Vagina (tissue), 2 donors: ENCODE results near the gene CDKN2B-AS1. TPM values are rescaled to one million over a fixed set of nuclear protein-coding genes. Genes with fewer than 3 reads are reported as not detected.

Source experiments
- DNase-seq, 2 donors: peaks; one replicate each; pipeline ENCODE4 v3.0.0-alpha.2; 2017; ENCODE audit errors: extremely low spot score in 2 of 2
- H3K27ac ChIP-seq: fragments of 200-600 bp; sonication (generic); one replicate; pipeline ENCODE4 v1.5.1; 2019
- H3K27me3 ChIP-seq: fragments of 200-600 bp; sonication (generic); one replicate; pipeline ENCODE4 v1.5.1; 2019
- H3K36me3 ChIP-seq, 2 donors: fragments of 200-600 bp; sonication (generic); one replicate each; pipeline ENCODE4 v1.5.1; 2017 to 2019
- H3K4me1 ChIP-seq: fragments of 200-600 bp; sonication (generic); one replicate; pipeline ENCODE4 v1.5.1; 2019
- H3K4me3 ChIP-seq, 2 donors: fragments of 200-600 bp; sonication (generic); 1 replicate in 1 of 2; 2 replicates in 1 of 2; pipeline ENCODE4 v1.5.1; 2016 to 2019
- H3K9me3 ChIP-seq: fragments of 200-600 bp; sonication (generic); one replicate; pipeline ENCODE4 v1.5.1; 2019
- POLR2A ChIP-seq, 2 donors: fragments of 450-650 bp; IDR thresholded peaks; one replicate each; pipeline ENCODE4 v1.6.1; 2017; ENCODE audit warnings: antibody characterized with exemption in 2 of 2, mild to moderate bottlenecking in 2 of 2, moderate library complexity in 2 of 2
- POLR2AphosphoS5 ChIP-seq, 2 donors: sonication (generic); formaldehyde crosslinking; IDR thresholded peaks; one replicate each; pipeline ENCODE4 v1.9.0; 2017; ENCODE audit warnings: antibody characterized with exemption in 2 of 2, mild to moderate bottlenecking in 2 of 2, low read depth in 1 of 2; ENCODE audit not compliant: insufficient read depth in 1 of 2
- intact Hi-C: fragments of 100-400 bp; cut with DNase I; formaldehyde crosslinking; loops from one replicate; pipeline ENCODE4 v1.15.1; 2023
- total RNA-seq: library from RNA; depleted of rRNA; stranded (reverse); fragments of >200 nt; gene quantifications from one replicate; pipeline ENCODE4 v1.2.3, GENCODE V29; 2016
- TF ChIP-seq, protein P1 (sequence below), 3 experiments: fragments of 450-650 bp in 2 of 3; fragments of 200-600 bp in 1 of 3; sonication (generic) in 1 of 3; IDR thresholded peaks; one replicate each; pipeline ENCODE4 v1.5.1; 2017 to 2019; ENCODE audit warnings: antibody characterized with exemption in 3 of 3, mild to moderate bottlenecking in 2 of 3, moderate library complexity in 2 of 3

Gene CDKN2B-AS1
- total RNA-seq, 1 donor from 2014 or later, result 5.9 TPM

DNA sequence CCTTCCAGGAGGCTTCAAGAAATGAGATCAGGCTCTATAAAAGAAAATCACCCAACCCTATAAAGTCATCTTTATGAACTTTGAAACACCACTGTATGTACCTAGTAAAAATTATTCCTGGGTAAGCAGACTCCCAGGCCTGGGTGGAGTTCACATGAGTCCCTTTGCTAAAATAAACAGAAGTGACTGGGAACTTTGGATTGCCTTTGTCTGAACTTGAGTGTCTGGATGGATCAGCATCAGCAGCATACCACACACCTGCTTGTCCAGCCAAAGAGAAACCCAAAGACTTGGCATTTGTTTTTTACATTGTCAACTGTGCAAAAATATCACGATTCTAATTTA is 94.1 kb downstream of the CDKN2B-AS1 start:
- intact Hi-C loops, result no loop called here
- Histone ChIP-seq H3K4me1 (peaks cover 10% of the 10 kb centered on the region), H3K27me3 (no peaks in the 10 kb centered on the region), H3K9me3 (no peaks in the 10 kb centered on the region), H3K36me3 (no peaks in the 10 kb centered on the region), H3K27ac (no peak overlapping the region), H3K4me3 (no peak overlapping the region)
- no peak for DNase-seq
- peak in 1 of 2 donors; percentile 51 for TF ChIP-seq POLR2AphosphoS5 (IDR thresholded peaks at IDR 0.05; ENCODE audit: insufficient read depth in 1 of 2, low read depth in 1 of 2)
- TF ChIP-seq, protein P1, sequence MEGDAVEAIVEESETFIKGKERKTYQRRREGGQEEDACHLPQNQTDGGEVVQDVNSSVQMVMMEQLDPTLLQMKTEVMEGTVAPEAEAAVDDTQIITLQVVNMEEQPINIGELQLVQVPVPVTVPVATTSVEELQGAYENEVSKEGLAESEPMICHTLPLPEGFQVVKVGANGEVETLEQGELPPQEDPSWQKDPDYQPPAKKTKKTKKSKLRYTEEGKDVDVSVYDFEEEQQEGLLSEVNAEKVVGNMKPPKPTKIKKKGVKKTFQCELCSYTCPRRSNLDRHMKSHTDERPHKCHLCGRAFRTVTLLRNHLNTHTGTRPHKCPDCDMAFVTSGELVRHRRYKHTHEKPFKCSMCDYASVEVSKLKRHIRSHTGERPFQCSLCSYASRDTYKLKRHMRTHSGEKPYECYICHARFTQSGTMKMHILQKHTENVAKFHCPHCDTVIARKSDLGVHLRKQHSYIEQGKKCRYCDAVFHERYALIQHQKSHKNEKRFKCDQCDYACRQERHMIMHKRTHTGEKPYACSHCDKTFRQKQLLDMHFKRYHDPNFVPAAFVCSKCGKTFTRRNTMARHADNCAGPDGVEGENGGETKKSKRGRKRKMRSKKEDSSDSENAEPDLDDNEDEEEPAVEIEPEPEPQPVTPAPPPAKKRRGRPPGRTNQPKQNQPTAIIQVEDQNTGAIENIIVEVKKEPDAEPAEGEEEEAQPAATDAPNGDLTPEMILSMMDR (IDR thresholded peaks at IDR 0.05), result no peak

DNA sequence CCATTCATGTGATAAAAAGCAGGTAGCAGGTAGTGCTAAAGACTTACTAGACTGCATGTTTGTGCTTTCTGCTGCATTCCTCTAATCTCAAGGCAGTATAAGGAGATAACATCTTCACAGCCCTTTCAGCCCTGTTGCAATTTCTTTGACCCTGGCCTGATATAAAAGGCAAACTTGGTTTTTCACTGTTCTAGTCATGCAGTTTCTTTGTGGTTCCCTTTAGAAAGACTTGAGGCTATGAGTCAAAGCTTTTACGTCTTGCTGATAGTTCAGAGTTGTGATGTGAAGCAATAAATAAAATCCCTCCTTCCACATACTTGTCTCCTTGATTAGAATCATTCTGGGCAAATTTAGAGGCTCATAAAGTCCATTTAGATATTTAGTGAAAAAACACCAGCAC is 103.1 kb downstream of the CDKN2B-AS1 start:
- Histone ChIP-seq H3K4me1 (peaks cover 15% of the 10 kb centered on the region), H3K36me3 (no peaks in the 10 kb centered on the region), H3K4me3 (no peak overlapping the region), H3K27ac (peak overlapping the region; percentile 22), H3K27me3 (no peaks in the 10 kb centered on the region), H3K9me3 (no peaks in the 10 kb centered on the region)
- intact Hi-C loops, result no loop called here
- TF ChIP-seq, protein P1 (IDR thresholded peaks at IDR 0.05), result no peak
- peak; percentile 23 to 27 for TF ChIP-seq POLR2AphosphoS5 (IDR thresholded peaks at IDR 0.05; ENCODE audit: insufficient read depth in 1 of 2, low read depth in 1 of 2)
- no peak for DNase-seq

DNA sequence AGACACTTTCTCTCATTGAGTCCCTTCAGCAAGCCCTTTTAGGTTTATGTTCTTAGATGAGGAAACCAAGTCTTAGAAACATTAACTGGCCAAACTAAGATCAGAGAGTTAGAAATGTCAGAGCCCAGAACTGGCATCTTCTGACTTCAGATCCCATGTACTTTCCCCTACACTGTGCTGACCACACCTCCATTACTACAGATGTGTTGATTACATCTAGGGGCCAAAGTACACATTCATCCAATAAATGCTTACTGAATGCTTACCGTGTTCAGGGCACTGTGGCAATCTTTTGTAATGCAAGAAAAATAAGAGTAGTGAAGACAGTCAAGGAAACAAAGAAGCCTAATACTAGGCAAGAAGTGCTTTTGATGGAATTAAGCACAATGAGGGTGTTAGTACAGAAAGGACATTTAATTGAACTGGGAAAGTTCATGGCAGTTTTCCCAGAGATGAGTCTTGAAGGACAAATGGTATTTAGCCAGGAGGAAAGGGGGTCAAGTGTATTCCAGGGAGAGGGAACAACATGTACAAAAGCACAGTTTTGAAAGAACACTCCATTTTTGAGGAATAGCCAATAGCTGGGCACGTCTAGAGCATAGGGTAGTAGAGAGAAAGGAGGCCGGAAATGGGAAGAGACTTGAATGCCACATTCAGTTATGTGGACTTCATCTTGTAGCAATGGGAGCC is 104.2 kb downstream of the CDKN2B-AS1 start:
- no peaks in the 10 kb centered on the region for H3K9me3 ChIP-seq
- no peak for DNase-seq
- intact Hi-C loops, result no loop called here
- H3K36me3 ChIP-seq, result no peaks in the 10 kb centered on the region
- H3K27me3 ChIP-seq, result no peaks in the 10 kb centered on the region
- peaks cover 26% of the 10 kb centered on the region for H3K4me1 ChIP-seq
- no peak overlapping the region for H3K4me3 ChIP-seq
- TF ChIP-seq POLR2A (IDR thresholded peaks at IDR 0.05) (no peak), POLR2AphosphoS5 (IDR thresholded peaks at IDR 0.05; ENCODE audit: insufficient read depth in 1 of 2, low read depth in 1 of 2) (no peak)
- TF ChIP-seq, protein P1 (IDR thresholded peaks at IDR 0.05), result no peak
- H3K27ac ChIP-seq, result no peak overlapping the region

DNA sequence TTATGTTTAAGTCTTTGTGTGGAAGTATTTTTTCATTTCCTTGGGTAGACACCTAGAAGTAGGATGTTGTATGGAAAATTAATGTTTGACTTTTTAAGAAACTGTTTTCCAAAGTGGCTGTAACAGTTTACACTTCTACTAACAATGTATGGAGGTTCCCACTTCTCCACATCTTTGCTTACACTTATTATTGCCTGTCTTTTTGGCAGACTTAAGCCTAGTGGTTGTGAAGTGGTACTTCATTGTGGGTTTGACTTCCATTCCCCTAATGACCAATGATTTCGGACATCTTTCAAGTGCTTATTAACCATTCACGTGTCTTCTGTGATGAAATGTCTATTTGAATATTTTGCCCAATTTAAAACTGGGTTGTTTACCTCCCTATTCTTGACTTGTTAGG is 106.0 kb downstream of the CDKN2B-AS1 start:
- no peak overlapping the region for H3K4me3 ChIP-seq
- H3K4me1 ChIP-seq, result peaks cover 29% of the 10 kb centered on the region
- H3K36me3 ChIP-seq, result no peaks in the 10 kb centered on the region
- TF ChIP-seq, protein P1 (IDR thresholded peaks at IDR 0.05), result no peak
- no peak for TF ChIP-seq POLR2AphosphoS5 (IDR thresholded peaks at IDR 0.05; ENCODE audit: insufficient read depth in 1 of 2, low read depth in 1 of 2)
- TF ChIP-seq POLR2A (IDR thresholded peaks at IDR 0.05), result no peak
- H3K27me3 ChIP-seq, result no peaks in the 10 kb centered on the region
- intact Hi-C loops, result no loop called here
- H3K27ac ChIP-seq, result no peak overlapping the region
- DNase-seq, result no peak
- no peaks in the 10 kb centered on the region for H3K9me3 ChIP-seq

DNA sequence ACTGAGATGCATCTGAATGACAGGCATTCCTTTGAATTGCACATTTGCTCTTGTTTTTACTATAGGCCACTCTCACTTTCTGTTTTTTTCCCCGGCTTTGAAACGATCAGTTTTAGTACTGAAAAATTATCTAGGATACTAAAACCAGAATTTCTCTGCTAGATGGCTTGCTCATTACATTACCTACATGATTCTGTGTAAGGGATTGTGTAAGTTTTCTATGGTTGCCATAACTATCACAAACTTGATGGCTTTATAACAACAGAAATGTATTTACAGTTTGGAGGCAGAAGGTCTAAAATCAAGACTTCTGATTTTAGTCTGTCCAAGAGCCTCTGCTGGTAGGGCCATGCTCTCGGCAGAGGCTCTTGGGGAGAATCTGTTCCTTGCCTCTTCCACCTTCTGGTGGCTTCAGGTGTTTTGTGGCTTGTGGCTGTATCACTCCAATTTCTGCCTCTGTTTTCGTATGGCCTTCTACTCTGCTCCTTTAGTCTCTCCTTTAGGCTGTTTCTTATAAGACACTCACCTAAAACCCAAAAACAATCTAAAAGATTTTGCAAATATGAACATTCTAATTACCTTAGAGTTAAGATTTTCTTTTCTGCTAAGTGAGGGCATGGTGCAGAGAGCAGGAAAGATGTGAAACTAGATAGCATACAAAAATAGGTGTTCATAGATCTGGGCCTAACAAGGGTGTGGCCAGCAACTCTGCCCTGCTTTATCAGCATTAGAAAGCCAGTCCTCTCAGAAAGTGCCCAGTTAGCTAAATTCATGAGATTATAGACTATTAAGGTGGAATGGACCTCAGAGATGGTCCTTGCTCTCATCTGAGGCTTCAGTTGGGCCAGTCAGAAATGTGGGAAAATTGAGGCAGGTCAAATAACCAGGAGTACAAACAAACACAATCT is 107.8 kb downstream of the CDKN2B-AS1 start:
- no peak overlapping the region for H3K4me3 ChIP-seq
- H3K27me3 ChIP-seq, result no peaks in the 10 kb centered on the region
- intact Hi-C loops, result no loop called here
- no peaks in the 10 kb centered on the region for H3K9me3 ChIP-seq
- H3K36me3 ChIP-seq, result no peaks in the 10 kb centered on the region
- peak overlapping the region; percentile 2 for H3K27ac ChIP-seq
- no peak for DNase-seq
- no peak for TF ChIP-seq POLR2AphosphoS5 (IDR thresholded peaks at IDR 0.05; ENCODE audit: insufficient read depth in 1 of 2, low read depth in 1 of 2)
- TF ChIP-seq, protein P1 (IDR thresholded peaks at IDR 0.05), result no peak
- TF ChIP-seq POLR2A (IDR thresholded peaks at IDR 0.05), result no peak
- H3K4me1 ChIP-seq, result peaks cover 29% of the 10 kb centered on the region
